Stimulated activated CD8-positive, alpha-beta memory T cell treated with anti-CD3 and anti-CD28 coated beads, Interleukin-15, amount 100 ng/mL, for 1 hour (primary cell): ENCODE results near the gene TTLL12.

ENCODE experiments used
- DNase-seq: peaks from one replicate; pipeline ENCODE4 v3.0.0-alpha.2; 2020; ENCODE audit warnings: low read depth

Gene TTLL12

DNA sequence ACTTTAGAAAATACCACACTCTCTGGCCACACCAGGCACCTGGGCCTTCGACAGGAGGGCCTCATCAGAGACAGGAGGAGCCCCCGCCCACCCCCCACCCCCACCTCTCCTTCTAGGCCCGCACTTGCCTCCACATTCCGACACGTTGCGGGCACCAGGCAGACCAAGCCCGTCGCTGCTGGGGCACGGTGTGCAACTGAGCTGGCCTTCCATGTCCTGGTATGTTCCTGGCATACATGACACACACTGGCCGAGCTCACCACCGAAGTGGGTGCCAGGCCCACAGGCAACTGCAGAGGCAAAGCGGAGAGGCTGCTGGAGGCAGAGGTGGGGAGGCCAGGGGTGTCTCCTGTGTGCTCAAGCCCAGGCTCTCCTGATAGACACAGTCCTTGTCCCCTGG is 27.0 kb upstream of the TTLL12 start:
- DNase-seq, result no peak

DNA sequence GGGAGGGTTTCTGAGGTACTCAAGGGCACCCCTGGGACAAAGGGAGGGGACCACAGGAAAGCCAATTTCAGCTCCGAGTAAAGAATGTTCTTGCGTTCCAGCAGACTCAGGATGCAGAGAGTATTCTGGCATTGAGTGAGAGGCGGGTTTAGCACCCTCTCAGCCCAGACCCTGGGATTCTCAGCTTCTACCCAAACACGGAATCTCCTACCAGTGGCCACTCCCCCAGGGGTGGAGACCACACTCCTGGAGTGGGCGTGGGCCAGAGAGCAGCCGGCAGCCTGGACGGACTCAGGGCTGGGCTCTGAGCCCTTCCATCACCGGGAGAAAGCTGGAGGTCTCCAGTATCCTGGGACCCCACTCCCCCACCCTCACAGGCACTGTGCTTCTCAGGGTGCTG is 26.1 kb upstream of the TTLL12 start:
- DNase-seq, result no peak

DNA sequence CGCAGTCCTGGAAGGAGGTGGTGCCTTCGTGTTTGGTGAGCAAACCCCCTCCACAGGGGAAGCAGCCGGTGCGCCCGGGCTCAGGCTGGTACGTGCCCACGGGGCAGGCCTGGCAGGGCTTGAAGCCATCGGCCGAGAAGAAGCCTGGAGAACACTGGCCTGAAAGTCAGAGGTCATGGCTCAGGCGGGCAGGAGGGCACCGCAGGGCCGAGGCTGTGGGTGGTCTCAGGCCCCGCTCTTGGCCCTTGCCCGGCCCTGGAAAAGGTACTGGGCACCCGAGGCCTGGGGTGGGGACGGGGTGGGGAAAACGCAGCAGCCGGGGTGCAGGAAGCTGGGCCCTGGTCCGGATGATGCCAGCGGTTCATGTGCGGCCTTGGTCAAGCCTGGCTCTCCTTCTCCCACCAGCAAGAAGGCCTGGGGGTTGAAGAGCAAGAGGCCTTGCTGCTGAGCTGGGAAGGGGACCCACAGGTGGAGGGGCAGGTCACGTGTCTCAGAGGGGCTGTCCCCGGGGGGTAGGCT is 25.6 kb upstream of the TTLL12 start:
- no peak for DNase-seq

DNA sequence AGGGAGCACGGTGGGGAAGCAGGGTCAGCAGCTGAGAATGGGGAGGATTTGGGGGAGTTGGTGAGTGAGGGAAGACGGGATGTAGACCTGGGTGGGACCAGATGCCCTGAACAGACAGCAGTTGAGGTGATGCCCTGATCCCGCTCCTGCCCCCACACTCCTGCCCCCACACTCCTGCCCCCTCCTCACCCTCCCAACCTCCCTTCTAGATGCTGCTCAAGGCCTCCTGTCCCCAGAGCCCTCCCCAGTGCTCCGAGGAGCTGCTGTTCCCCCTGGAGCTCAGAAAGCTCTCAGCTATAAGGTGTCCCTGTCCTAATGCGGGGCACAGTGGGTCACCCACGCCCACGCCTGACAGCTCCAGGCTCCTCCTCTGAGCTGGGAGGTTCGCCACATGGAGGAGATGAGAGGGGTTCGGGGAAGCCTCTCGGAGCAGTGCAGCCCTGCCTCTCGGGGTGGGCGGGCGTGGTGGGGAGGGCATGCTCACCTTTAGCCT is 25.1 kb upstream of the TTLL12 start:
- DNase-seq, result no peak

DNA sequence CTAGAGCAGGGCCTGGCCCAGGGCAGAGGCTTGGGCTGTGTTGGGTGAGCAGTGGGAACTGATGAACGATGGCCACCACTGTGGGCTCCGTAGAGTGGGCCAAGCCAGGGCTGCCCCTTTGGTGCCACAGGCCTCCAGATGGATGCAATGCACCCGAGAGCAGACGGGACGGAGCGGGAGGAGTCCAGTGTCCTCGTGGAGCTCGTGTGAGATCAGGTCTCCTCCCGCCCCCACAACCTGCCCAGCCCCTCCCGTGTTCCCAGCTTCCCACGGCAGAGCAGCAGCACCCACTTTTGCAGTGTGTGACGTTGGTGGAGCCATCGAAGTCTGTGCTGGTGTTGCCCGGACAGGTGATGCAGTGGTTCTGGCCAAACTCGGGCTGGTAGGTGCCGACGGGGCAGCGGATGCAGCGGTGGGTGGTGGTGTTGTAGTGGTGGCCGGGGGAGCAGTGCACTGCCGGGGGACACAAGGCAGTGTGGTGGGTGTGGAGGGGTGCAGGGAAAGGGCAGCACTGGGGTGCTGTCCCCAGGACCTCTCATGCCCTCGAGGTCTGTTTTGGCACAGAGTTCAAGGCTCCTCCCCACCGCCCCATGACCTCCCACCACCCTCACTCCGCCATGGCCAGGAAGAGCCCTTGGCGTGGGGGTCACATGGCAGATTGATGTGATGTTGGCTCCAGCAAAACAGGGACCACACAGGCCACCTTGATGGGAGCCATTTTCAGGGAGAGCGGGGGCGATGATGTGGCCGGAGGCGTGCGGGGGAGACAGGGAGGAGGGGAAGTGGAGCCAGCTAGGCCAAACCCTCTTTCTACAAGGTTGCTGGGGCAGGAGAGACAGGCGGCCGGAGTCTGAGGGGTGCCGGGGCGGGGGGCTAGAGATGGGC is 23.9 kb upstream of the TTLL12 start:
- no peak for DNase-seq

DNA sequence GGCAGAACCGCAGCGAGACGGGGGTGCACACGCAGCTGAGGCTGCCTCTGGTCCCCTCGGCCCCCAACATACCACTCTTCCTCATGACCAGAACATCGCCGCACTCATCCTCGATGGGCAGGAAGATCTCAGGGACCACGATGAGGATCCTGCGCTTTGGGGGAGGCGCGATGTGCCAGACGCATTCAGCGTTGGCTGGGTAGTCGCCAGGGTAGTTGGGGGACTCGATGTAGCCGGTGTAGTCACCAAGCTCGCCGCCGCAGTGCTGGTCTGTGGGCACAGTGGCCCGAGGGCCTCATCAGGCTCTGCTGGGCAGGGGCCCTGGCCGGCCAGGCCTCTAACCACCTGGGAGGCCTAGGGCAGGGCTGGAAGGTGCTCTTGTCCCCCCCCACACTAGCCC is 23.0 kb upstream of the TTLL12 start:
- DNase-seq, result no peak

DNA sequence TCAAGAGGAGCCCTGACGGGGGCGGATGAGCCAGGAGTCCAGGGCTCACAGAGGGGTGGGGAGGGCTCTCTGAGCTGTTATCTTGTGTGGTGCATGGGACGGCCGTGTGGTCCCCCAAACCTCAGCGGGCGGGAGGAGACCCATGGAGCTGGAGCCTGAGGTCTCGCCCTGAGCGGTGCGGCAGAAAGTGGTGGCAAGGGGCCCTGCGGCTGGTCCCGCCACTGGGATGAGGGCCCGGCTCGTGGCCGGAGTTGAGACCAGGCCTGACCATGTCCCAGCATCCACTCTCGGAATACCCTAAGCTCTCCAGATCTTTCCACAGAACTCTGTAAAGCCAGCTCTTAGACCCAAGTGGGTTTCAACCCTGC is 22.6 kb upstream of the TTLL12 start:
- no peak for DNase-seq

DNA sequence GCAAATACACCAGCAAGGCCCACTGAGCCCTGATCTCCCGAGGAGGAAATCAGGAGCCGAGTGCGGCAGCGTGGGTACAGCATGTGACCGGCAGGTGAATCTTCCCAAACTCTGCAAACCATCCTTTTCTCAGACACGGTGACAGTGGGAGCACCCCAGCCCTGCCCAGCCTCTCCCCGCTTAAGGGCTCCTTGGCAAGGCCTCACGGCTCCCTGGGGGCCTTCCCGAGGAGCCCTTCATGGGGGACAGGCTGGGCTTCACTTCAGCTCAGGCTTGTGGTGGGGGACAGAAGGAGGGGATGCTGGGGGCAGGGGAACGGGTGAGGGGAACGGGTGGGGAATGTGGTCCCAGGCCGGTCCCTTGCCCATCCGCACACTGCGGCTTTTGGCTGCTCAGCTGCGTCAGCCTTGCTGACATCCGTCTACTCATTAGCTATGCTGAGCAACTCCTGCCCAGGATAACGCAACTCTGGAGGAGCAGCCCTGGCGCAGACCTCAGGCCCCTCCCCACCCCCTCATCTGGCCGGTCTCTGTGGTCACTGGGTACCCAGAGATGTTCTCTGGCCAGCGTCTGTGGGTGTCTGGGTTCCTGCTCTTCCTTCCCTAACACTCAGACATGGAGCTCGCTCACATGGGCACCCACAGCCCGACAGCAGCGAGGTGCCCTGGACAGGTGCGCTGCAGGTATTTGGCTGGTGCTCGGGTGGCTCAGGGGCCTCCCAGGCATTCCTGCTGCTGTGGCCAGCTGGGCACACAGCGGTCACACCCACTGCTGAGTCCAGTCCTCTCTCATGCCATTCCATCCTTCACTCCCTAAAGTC is 22.0 kb upstream of the TTLL12 start:
- DNase-seq, result no peak

DNA sequence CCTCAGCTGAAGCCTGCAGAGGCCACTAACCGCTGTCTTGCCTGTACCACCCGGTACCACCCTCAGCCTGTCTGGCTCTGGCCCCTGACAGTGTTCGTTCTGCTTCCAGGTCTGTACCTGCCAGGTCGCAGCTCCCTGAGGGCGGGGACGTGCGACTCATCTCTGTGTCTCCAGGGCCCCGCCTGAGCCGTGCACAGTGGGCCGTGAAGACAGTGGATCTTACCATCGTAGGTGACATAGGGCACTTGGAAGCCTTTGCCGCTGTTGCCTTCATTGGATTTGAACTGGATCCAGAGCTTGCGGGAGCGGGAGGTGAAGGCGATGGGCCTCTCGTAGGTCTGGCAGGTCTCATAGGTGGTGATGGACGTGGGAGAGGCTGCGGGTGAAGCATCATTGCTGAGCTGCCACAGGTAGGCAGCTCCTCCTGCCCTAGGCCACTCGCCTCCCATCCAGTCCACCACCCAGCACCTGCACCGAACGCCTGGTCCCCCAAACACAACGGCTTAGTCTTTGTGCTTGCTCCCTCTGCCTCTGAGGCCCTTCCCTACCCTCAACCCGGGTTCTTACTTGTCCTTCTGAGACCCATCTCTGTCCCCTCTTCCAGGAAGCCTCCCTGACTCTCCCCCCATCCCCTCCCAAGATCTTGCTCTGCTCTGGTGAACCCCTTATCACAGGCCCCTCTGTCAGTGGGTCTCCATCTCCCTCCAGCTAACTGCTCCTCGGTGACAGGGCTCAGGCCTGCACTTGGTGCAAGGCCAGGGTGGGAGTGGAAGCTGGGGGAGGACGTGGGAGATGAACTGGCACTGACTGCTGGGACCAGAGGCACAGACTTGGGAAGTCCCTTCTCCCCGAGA is 21.1 kb upstream of the TTLL12 start:
- no peak for DNase-seq

DNA sequence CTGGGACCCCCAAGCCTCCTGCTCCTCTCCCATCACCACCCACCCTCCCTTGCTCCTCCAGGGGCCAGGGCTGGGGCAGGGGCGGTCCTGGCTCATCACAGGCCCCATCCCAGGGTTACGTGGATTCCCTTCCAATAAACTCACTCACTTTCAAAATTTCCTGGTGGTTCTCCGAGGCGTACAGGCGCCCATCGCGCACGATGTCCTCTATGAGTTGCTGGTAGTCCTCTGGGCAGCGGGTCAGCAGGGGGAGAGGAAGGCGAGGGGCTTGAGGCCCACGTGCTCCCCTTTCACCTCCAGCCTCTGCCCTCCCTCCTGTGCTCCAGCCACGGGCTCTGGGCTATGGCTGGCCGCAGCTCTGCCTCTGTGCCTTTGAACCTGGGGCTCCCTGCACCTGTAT is 20.5 kb upstream of the TTLL12 start:
- no peak for DNase-seq

DNA sequence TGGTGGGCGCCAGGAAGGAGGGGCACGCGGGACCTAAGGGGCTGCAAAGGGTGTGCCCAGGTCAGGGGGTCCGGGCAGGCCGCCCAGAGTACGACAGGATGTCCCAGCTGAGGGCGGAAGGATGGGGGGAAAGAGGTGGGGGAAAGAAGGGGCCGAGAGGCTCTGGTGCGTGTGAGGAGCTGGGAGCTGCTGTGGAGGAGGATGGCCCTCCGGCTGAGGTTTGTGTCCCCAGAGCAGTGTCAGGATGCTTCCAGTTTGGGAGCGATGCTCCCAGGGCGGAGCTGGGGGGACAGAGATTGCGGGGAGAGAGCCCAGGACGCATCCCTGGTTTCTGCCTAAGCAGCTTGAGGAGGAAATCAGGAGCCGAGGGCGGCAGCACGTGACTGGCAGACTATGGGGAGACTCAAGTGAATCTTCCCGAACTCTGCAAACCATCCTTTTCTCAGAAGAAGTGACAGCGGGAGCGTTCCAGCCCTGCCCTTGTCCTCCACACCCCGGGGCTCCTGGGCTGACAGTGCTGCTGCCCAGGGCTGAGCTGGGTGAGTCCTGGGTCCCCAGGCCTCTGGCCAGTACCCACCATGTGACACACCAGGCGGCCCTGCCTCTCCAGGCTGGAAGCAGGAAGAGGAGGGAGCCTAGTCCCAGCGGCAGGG is 19.7 kb upstream of the TTLL12 start:
- no peak for DNase-seq

DNA sequence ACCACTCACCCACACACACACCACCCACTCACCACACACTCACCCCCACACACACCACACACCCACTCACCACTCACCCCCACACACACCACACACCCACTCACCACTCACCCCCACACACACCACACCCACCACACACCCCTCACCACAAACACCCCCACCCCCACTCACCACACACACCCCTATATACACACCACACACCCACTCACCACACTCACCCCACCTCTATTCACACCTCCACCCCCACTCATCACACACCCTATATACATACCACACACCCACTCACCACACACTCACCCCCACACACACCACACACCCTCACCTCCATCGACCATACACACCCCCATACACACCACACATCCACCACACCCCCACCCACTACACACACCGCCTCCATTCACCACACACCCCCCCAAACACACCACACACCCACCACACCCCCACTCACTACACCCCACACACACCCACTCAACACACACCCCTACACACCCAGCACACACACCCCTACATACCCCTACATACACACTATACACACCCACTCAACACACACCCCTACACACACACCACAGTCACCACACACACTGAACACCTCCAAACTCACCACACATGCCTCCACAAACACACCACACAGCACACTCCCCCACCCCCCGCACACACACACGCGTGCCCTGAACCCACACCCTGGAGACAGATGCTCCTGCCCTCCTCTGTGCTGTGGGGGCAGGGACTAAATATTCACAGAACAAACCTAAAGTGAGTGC is 19.0 kb upstream of the TTLL12 start:
- DNase-seq, result no peak

DNA sequence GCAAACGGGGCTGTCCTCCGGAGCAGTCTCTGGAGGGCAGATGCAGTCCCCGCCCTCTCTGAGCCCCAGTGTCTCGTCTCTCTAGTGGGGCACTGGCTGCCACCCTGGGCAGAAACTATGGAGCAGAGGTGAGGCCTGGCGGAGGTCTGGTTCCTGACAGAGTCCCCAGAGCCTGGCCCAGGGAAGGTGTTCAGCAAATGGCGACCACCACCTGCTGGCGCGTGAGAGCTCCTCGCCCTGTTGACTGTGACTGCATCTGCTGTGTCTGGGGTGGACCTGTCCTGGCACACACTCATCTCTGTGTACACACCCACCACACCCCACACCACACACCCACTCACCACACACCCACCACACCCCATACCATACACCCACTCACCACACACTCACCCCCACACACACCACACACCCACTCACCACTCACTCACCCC is 18.3 kb upstream of the TTLL12 start:
- DNase-seq, result no peak

DNA sequence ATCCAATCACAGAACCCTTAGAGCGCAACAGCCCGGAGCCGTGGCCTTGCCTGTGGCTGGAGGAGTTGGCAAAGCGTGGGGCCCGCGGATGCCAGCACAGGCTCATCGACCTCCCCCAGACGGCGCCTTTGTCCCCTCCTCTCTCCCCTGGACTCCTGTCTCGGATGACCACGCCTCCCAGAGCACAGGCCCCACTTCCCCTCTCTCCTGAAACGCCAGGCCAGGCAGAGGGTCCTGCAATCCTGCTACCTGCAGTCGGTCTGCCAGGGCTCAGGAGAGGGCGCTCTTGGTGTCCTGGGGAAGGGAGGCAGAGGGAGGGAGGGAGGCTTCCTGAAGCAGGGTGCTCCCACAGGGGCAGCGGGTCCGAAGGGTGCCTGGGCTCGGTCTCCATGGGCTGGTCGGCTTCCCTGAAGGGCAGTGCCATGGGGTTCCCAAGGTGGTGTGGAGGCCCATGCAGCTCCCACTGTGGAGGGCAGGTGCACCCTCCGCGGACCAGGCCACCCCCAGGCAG is 16.6 kb upstream of the TTLL12 start:
- DNase-seq, result no peak

DNA sequence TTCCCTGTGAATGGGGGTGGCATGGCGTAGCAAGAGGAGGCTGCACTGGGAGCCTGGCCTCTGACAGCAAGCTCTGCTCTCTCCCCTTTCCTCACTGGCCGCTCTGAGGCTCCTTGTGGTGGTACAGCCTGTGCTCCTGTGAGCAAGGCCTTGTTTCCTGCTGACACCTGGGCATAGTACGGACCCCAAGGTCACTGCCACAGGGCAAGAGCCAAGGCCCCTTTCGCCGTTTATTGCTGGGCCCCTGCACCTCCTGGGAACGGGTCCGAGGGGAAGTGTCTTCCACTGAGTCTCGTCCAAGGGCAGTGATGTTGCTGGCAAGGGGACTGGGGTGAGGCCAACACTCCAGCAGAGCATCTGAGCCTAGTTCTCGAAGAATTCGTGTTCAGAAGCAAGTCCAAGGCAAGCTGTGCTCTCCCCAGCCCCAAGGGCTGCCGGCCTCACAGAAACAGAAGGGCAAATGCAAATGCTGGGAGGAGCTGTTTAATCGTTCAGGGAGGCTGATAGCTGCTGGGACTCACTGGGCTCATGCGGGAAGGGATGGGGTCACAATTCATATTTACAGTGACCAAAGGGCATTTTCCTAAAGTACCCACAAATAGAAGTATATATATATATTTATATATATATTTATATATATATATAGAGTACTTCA is 15.9 kb upstream of the TTLL12 start:
- DNase-seq, result no peak

DNA sequence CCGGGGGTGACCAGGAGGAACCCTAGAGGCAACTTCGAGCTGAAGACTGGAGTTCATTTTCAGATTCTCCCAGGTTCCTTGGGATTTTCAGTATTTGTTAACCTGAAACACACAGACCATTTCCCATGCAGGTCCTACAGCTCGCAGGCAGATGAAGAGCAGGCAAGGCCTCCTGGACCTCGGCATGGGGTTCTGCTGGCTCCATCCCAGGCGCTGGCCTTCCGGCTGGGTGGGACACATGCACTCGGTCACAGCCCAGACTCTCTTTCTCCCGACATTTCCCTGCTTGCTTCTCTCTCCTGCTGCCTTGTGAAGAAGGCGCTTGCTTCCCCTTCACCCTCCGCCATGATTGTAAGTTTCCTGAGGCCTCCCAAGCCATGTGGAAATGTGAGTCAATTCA is 15.4 kb upstream of the TTLL12 start:
- DNase-seq, result no peak

DNA sequence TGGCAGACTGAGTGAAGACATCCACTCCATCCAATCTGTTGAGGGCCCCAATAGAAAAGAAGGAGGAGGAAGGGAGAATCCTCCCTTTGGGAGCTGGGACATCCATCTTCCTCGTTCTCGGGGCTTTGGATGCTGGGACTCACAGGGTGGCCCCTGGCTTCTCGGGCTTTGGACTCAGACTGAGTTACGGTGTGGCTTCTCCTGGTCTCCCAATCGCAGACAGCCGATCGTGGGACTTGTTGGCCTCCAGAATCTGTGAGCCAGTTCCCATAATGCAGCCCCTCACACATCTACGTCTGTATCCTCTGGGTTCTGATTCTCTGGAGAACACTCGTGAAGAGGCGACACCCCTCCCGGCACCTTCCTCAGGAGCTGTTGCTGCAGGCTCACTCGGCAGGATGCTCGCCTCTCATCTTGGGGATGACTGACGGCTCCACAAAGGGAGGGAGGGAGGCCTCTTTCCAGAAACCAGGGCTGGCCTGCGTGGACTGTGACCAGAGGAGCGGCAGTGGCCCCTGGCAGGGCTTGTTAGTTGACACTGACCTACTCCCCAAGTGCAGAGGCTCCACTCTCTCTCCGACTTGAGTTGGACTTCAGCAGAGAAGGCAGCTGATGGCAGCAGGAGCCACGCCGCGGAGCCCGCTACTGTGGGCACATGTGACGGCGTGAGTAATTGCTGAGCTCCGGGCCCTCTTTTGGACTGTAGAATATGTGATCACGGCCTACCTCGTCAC is 14.7 kb upstream of the TTLL12 start:
- no peak for DNase-seq

DNA sequence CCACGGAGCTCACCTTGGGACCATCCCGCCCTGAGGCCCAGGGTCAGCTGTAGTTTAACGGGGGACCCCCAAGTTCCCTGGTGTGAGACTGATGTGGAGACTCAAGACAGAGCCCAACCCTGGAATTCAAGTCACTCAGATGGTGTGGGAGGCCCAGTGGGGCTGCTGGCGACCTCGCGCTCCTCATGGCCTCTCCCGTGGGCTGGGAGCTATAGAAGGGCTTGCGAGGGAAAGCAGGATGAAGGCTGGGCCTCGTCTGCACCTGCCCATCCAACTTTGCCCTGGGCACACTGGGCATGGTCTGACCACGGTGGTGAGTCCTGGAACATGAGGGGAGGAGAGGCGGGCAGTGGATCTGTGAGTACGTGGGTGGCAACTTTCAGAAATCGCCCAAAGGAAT is 13.6 kb upstream of the TTLL12 start:
- DNase-seq, result no peak

DNA sequence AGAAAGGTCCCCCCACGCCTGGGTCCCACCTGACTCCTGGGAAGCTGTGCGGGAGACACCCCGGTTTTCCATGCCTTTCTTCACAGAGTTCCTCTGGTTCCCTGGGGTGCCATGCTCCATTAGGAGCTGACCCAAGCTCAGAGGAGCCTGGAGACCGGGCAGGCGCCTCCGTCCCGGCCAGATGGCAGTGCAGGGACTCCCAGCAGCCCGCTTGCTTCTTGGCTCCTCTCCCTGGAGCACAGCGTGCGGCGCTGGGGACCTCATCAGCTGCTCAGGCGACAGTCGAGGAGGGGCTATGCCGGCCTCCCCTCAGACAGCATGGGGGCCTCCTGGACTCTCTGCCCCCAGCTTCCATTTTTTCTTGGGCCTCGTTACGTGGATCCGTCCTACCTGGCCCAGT is 13.1 kb upstream of the TTLL12 start:
- no peak for DNase-seq
